Measurements from ENCODE around the gene ZSWIM5. TPM values are rescaled to one million over a fixed set of nuclear protein-coding genes. Genes with fewer than 3 reads are reported as not detected.

The ZSWIM5 gene
- total and polyA plus RNA-seq, 9 of the 15 experiments (the other 6 are each of a cell fraction or from before 2014, with no cell fraction given), result under 0.01 to 0.07 (median 0.03) TPM; not detected in 3

DNA sequence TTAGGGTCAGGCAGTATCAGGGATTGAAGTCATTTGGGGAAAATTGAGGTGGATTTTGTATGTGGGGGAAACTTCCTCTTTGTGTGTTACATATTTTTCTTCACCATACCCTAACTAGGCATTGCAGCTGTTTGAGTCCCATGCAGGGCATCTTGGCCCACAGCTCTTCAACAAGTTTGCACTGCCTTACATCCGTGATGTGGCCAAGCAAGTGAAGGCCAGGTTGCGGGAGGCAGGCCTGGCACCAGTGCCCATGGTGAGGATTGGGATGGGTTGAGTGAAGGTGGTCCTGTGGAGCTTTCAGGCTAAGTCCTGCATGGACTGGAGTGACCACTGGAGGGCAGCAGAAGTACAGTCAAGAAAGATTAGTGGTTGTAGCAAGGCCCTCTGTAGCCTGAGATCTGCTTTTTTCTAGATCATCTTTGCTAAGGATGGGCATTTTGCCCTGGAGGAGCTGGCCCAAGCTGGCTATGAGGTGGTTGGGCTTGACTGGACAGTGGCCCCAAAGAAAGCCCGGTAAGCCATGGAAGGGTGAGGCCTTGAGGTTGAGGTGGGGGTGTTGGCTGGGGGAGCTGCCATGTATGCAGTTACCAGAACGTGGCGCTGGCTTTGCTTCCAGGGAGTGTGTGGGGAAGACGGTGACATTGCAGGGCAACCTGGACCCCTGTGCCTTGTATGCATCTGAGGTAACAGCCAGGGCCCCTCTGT is 191.9 kb downstream of the ZSWIM5 start (continued):
- TF ChIP-seq CHD2 (IDR thresholded peaks at IDR 0.05; ENCODE audit: low read depth, low read length) (no peak), ZNF41 (CRISPR knock-in tag; conservative IDR thresholded peaks at IDR 0.05) (no peak; the same call in 1 of the 2 replicates), ZNF695 (CRISPR knock-in tag; IDR thresholded peaks at IDR 0.05) (no peak), PHB2 (IDR thresholded peaks at IDR 0.05; ENCODE audit: low read depth) (no peak), CCAR2 (IDR thresholded peaks at IDR 0.05; ENCODE audit: low read depth, low read length) (no peak), GATAD2B (IDR thresholded peaks at IDR 0.05; ENCODE audit: borderline replicate concordance) (no peak), ZNF707 (CRISPR knock-in tag; conservative IDR thresholded peaks at IDR 0.05) (no peak)
- TF ChIP-seq, protein P1, sequence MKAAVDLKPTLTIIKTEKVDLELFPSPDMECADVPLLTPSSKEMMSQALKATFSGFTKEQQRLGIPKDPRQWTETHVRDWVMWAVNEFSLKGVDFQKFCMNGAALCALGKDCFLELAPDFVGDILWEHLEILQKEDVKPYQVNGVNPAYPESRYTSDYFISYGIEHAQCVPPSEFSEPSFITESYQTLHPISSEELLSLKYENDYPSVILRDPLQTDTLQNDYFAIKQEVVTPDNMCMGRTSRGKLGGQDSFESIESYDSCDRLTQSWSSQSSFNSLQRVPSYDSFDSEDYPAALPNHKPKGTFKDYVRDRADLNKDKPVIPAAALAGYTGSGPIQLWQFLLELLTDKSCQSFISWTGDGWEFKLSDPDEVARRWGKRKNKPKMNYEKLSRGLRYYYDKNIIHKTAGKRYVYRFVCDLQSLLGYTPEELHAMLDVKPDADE (conservative IDR thresholded peaks at IDR 0.05; ENCODE audit: control insufficient read depth, low read depth, low read length), result no peak
- TF ChIP-seq, protein P2, sequence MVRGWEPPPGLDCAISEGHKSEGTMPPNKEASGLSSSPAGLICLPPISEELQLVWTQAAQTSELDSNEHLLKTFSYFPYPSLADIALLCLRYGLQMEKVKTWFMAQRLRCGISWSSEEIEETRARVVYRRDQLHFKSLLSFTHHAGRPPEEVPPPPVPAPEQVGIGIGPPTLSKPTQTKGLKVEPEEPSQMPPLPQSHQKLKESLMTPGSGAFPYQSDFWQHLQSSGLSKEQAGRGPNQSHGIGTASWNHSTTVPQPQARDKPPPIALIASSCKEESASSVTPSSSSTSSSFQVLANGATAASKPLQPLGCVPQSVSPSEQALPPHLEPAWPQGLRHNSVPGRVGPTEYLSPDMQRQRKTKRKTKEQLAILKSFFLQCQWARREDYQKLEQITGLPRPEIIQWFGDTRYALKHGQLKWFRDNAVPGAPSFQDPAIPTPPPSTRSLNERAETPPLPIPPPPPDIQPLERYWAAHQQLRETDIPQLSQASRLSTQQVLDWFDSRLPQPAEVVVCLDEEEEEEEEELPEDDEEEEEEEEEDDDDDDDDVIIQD (CRISPR knock-in tag; IDR thresholded peaks at IDR 0.05), result no peak
- TF ChIP-seq, protein P3, sequence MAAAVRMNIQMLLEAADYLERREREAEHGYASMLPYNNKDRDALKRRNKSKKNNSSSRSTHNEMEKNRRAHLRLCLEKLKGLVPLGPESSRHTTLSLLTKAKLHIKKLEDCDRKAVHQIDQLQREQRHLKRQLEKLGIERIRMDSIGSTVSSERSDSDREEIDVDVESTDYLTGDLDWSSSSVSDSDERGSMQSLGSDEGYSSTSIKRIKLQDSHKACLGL (CRISPR knock-in tag; IDR thresholded peaks at IDR 0.05; ENCODE audit: borderline replicate concordance, poor library complexity, severe bottlenecking), result no peak
- TF ChIP-seq, protein P4, sequence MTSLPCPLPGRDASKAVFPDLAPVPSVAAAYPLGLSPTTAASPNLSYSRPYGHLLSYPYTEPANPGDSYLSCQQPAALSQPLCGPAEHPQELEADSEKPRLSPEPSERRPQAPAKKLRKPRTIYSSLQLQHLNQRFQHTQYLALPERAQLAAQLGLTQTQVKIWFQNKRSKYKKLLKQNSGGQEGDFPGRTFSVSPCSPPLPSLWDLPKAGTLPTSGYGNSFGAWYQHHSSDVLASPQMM (CRISPR knock-in tag; IDR thresholded peaks at IDR 0.05), result no peak
- TF ChIP-seq, protein P5, sequence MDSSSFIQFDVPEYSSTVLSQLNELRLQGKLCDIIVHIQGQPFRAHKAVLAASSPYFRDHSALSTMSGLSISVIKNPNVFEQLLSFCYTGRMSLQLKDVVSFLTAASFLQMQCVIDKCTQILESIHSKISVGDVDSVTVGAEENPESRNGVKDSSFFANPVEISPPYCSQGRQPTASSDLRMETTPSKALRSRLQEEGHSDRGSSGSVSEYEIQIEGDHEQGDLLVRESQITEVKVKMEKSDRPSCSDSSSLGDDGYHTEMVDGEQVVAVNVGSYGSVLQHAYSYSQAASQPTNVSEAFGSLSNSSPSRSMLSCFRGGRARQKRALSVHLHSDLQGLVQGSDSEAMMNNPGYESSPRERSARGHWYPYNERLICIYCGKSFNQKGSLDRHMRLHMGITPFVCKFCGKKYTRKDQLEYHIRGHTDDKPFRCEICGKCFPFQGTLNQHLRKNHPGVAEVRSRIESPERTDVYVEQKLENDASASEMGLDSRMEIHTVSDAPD (CRISPR knock-in tag; IDR thresholded peaks at IDR 0.05), result no peak
- TF ChIP-seq, protein P6, sequence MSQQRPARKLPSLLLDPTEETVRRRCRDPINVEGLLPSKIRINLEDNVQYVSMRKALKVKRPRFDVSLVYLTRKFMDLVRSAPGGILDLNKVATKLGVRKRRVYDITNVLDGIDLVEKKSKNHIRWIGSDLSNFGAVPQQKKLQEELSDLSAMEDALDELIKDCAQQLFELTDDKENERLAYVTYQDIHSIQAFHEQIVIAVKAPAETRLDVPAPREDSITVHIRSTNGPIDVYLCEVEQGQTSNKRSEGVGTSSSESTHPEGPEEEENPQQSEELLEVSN (IDR thresholded peaks at IDR 0.05; ENCODE audit: borderline replicate concordance in 1 of 2, extremely low read depth in 1 of 2, insufficient read depth in 1 of 2, insufficient read length in 1 of 2, low read depth in 1 of 2, low read length in 1 of 2, poor library complexity in 1 of 2, severe bottlenecking in 1 of 2), result no peak
- TF ChIP-seq, protein P7, sequence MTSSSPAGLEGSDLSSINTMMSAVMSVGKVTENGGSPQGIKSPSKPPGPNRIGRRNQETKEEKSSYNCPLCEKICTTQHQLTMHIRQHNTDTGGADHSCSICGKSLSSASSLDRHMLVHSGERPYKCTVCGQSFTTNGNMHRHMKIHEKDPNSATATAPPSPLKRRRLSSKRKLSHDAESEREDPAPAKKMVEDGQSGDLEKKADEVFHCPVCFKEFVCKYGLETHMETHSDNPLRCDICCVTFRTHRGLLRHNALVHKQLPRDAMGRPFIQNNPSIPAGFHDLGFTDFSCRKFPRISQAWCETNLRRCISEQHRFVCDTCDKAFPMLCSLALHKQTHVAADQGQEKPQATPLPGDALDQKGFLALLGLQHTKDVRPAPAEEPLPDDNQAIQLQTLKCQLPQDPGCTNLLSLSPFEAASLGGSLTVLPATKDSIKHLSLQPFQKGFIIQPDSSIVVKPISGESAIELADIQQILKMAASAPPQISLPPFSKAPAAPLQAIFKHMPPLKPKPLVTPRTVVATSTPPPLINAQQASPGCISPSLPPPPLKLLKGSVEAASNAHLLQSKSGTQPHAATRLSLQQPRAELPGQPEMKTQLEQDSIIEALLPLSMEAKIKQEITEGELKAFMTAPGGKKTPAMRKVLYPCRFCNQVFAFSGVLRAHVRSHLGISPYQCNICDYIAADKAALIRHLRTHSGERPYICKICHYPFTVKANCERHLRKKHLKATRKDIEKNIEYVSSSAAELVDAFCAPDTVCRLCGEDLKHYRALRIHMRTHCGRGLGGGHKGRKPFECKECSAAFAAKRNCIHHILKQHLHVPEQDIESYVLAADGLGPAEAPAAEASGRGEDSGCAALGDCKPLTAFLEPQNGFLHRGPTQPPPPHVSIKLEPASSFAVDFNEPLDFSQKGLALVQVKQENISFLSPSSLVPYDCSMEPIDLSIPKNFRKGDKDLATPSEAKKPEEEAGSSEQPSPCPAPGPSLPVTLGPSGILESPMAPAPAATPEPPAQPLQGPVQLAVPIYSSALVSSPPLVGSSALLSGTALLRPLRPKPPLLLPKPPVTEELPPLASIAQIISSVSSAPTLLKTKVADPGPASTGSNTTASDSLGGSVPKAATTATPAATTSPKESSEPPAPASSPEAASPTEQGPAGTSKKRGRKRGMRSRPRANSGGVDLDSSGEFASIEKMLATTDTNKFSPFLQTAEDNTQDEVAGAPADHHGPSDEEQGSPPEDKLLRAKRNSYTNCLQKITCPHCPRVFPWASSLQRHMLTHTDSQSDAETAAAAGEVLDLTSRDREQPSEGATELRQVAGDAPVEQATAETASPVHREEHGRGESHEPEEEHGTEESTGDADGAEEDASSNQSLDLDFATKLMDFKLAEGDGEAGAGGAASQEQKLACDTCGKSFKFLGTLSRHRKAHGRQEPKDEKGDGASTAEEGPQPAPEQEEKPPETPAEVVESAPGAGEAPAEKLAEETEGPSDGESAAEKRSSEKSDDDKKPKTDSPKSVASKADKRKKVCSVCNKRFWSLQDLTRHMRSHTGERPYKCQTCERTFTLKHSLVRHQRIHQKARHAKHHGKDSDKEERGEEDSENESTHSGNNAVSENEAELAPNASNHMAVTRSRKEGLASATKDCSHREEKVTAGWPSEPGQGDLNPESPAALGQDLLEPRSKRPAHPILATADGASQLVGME (CRISPR knock-in tag; IDR thresholded peaks at IDR 0.05), result no peak
